Heart left ventricle (tissue), 13 donors: Measurements from ENCODE around the gene TFEB.

Experiments used
- CTCF ChIP-seq, 12 donors: fragments of 200-600 bp; sonication (generic) in 4 of 12; IDR thresholded peaks; one replicate each; pipeline versions ENCODE4 v1.5.0 to v1.8.0; 2018 to 2022; ENCODE audit warnings: antibody characterized with exemption in 12 of 12, mild to moderate bottlenecking in 5 of 12
- POLR2A ChIP-seq, 2 donors: fragments of 450-650 bp; IDR thresholded peaks; one replicate each; pipeline ENCODE4 v1.6.1; 2017; ENCODE audit warnings: antibody characterized with exemption in 2 of 2, mild to moderate bottlenecking in 2 of 2, moderate library complexity in 2 of 2
- donor health status: ischemic (EF 13 %, LVEDD 7.1; RV severe dilation, severe dysfunction).
- donor health status: DM: no; HTN: yes; CAD: no.
- donor health status: DM: no; HTN: no; CAD: no.
- donor health status: ischemic (EF 25% LVEDD 6.9; RV normal size, moderate dysfunction).
- donor health status: ischemic (EF 25% LVEDD 5.7; RV mildly dilated, moderate dysfunction).
- donor health status: ischemic (EF 35%, LVEDD 5.7; RV mildly dilated, moderate dysfunction).
- donor health status: nonischemic (EF 11% LVEDD 7.7; RV severe dilation, severe dysfunction).
- donor health status: DM: yes; HTN: yes; CAD: no.
- donor health status: PGD.
- donor health status: ischemic (EF 29% LVEDD 5.4; RV normal size, mild dysfunction).
- donor health status: nonischemic (EF 23%, LVEDD 6.1; RV moderate dilation, normal function).

- TF ChIP-seq CTCF (IDR thresholded peaks at IDR 0.05) (no peak), POLR2A (IDR thresholded peaks at IDR 0.05) (no peak)
These were observed 35.9 kb upstream of the TFEB start for GRCh38 chr6:41771058-41771983.
